Type B pancreatic cell (in vitro differentiated cells): Measurements from ENCODE around the gene ADAM10. TPM values are rescaled to one million over a fixed set of nuclear protein-coding genes. Genes with fewer than 3 reads are reported as not detected.

Source experiments
- DNase-seq: peaks from one replicate; pipeline ENCODE4 v3.0.0; 2021; ENCODE audit warnings: mixed read lengths; ENCODE audit not compliant: unreplicated experiment; ENCODE audit errors: extremely low spot score
- H3K27ac Mint-ChIP-seq: 2 replicates; pipeline ENCODE4 v1.8.0; 2021; ENCODE audit warnings: mild to moderate bottlenecking, mixed read lengths
- H3K27me3 Mint-ChIP-seq: 2 replicates; pipeline ENCODE4 v1.8.0; 2021; ENCODE audit warnings: mixed read lengths
- H3K36me3 Mint-ChIP-seq: 2 replicates; pipeline ENCODE4 v1.8.0; 2021; ENCODE audit warnings: mixed read lengths
- H3K4me1 Mint-ChIP-seq: one replicate; pipeline ENCODE4 v1.8.0; 2021; ENCODE audit warnings: mixed read lengths; ENCODE audit not compliant: unreplicated experiment
- H3K4me3 Mint-ChIP-seq: 2 replicates; pipeline ENCODE4 v1.8.0; 2021; ENCODE audit warnings: mild to moderate bottlenecking, mixed read lengths
- H3K9me3 Mint-ChIP-seq: 2 replicates; pipeline ENCODE4 v1.8.0; 2021; ENCODE audit warnings: mixed read lengths
- total RNA-seq: library from RNA; stranded (reverse); gene quantifications from 2 replicates; pipeline ENCODE4 v1.2.1, GENCODE V29; 2021; ENCODE audit warnings: low replicate concordance
- TF ChIP-seq, protein P1 (sequence below): fragments of 200-600 bp; sonication (generic); conservative IDR thresholded peaks from 2 replicates; pipeline ENCODE4 v1.5.0; 2021; ENCODE audit warnings: antibody characterized with exemption, mild to moderate bottlenecking

The ADAM10 gene
- total RNA-seq, 1 donor from 2014 or later, result 228 TPM

DNA sequence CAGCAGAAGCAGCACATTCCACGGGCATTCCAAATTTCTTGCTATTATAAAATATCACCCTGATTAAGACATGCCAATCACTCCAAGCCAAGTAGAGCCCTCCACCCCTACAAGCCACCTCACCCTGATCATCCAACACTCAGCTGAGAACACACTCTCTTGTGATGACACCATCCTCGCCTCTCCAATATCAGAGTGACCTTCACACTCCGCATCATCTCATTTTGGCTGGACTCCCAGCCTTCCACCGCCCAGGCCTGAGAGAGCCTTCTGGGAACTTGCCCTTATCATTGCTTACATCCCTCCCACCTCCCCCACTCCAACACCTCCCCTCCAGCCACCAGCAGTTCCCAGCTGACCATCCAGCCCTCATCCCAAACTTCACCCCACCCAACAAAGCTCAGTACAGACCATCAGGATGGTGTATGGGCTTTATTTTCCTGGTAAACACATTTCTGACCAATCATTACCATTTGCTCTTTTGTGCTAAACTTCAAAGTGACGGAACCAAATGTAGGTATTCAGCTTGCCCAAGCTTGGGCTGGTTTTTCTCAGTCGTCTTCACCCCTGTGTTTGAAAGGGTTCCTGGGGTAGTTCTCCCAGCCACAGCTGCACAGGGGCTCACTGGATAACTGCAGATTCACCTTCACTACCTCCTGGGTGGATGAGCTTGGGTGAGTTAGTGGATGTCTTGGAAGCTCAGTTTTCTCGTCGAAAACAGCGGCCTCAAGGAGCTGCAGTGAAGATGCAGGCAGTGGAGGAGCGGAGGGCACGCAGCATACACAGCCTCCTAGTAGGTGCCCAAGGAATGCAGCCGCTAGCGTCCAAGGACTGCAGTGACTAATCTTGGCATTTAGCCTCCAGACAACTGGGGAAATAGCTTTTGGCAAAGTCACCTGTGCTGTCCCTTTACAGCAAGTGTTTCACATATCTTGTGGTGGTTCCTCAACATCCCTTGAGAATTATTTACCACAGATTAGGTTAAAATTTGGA lies 202.6 kb downstream of the ADAM10 start:
- Mint-ChIP-seq H3K4me3 (no peak overlapping the region), H3K27ac (peak overlapping the region; percentile 8), H3K4me1 (peaks cover 26% of the 10 kb centered on the region), H3K9me3 (no peaks in the 10 kb centered on the region), H3K36me3 (no peaks in the 10 kb centered on the region), H3K27me3 (no peaks in the 10 kb centered on the region)
- no peak for DNase-seq
- TF ChIP-seq, protein P1, sequence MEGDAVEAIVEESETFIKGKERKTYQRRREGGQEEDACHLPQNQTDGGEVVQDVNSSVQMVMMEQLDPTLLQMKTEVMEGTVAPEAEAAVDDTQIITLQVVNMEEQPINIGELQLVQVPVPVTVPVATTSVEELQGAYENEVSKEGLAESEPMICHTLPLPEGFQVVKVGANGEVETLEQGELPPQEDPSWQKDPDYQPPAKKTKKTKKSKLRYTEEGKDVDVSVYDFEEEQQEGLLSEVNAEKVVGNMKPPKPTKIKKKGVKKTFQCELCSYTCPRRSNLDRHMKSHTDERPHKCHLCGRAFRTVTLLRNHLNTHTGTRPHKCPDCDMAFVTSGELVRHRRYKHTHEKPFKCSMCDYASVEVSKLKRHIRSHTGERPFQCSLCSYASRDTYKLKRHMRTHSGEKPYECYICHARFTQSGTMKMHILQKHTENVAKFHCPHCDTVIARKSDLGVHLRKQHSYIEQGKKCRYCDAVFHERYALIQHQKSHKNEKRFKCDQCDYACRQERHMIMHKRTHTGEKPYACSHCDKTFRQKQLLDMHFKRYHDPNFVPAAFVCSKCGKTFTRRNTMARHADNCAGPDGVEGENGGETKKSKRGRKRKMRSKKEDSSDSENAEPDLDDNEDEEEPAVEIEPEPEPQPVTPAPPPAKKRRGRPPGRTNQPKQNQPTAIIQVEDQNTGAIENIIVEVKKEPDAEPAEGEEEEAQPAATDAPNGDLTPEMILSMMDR, result no peak

DNA sequence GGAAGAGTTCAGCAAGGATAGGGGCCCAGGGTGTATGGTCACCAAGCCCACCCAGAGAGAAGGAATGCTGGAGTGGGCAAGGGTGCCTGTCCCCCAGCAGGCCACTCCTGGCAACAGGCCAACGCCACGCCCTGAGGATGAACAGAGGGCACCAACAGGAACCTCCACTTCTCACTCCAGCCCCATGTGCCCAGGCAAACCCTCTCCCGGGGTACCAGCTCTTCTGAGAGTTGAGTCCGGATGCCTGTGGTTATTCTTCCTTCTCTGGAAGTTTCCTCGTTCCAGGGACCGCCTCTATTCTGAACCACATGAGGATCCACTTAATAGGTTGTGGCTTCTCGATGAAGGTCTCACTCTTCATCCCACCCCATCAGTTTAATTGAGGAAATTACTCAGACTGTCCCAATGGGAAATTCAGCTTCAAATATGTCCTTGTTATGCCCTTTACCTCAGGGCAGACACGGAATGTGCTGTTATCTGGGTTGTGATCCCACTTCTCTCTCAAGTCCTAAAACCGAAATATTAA lies 203.4 kb downstream of the ADAM10 start:
- Mint-ChIP-seq H3K36me3 (no peaks in the 10 kb centered on the region), H3K4me3 (no peak overlapping the region), H3K27me3 (no peaks in the 10 kb centered on the region), H3K4me1 (peaks cover 23% of the 10 kb centered on the region), H3K9me3 (no peaks in the 10 kb centered on the region), H3K27ac (peak overlapping the region; percentile 8)
- TF ChIP-seq, protein P1, result no peak
- no peak for DNase-seq

DNA sequence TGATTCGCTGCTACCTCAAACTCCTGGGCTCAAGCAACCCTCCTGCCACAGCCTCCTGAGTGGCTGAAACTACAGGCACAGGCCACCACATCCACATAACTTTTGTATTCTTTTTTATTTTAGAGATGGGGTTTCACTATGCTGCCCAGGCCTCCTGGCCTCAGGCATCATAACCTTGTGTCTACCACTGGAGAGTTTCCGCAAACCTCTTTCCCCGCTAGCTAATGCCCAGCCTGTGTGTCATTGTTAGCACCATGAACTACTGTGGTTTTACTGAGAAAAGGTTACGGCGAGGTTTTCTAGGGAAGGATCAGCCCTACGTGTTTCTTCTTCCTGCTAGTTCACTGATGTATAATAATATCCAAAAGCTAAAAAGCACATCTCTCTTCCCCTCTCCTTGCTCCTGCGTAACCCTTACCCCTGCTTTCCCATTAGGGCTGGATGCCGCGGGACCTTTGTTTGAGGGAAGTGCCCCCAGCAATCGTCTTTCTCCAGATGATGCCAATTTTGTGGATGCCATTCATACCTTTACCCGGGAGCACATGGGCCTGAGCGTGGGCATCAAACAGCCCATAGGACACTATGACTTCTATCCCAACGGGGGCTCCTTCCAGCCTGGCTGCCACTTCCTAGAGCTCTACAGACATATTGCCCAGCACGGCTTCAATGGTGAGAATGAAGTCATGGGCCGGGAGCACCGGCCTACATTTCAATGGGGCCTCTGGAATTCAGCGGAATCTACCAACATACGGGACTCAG lies 204.0 kb downstream of the ADAM10 start:
- no peak overlapping the region for H3K27ac Mint-ChIP-seq
- H3K36me3 Mint-ChIP-seq, result no peaks in the 10 kb centered on the region
- H3K4me1 Mint-ChIP-seq, result peaks cover 23% of the 10 kb centered on the region

DNA sequence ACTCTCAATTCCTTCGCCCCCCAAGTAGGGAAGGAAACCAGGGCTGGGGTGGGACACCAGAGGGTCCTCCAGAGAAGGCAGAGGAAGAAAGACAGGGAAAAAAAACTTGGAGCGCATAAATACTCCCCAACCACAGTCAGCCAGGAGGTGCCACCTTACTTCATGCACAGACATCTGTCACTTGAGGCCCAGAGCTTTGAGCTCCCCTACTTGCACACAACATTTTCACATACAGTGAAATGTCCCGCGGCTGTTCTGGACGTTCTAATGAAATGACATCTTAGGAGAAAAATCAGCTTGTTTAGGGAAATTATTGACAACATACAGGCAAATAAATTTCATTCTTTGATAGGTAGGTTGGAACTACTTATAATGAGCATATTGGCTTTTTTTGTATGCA lies 204.8 kb downstream of the ADAM10 start:
- no peak for DNase-seq
- Mint-ChIP-seq H3K4me1 (peaks cover 23% of the 10 kb centered on the region), H3K36me3 (peaks cover 3% of the 10 kb centered on the region), H3K9me3 (no peaks in the 10 kb centered on the region), H3K4me3 (no peak overlapping the region), H3K27me3 (no peaks in the 10 kb centered on the region), H3K27ac (no peak overlapping the region)
- TF ChIP-seq, protein P1, result no peak

More for the DNA sequence above, 204.0 kb downstream of the ADAM10 start:
- H3K4me3 Mint-ChIP-seq, result no peak overlapping the region
- no peaks in the 10 kb centered on the region for H3K27me3 Mint-ChIP-seq
- TF ChIP-seq, protein P1, result no peak
- no peaks in the 10 kb centered on the region for H3K9me3 Mint-ChIP-seq
- no peak for DNase-seq

DNA sequence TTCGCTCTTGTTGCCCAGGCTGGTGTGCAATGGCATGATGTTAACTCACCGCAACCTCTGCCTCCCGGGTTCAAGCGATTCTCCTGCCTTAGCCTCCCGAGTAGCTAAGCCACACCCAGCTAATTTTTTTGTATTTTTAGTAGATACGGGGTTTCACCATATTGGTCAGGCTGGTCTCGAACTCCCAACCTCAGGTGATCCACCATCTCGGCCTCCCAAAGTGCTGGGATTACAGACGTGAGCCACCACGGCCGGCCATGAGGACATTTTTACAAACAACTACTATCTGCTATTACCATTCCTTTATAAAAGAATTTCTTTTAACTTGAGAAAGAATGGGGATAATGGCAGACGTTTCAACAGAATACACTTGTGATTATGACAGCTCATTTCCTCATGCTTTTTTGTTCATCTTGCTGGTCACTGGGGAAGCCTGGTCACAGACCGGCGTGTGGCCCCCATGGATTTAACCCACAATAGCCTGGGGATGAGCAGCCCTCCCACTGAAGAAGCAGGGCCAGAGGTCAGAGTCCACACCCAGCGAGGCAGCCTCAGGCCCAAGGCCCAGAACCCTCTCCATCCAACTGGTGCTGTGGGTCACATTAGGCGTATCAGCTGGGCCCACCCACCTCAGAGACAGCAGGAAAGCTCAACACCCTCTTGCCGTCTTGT lies 205.7 kb downstream of the ADAM10 start:
- H3K27ac Mint-ChIP-seq, result no peak overlapping the region
- no peak for DNase-seq
- TF ChIP-seq, protein P1, result no peak
- H3K4me1 Mint-ChIP-seq, result peaks cover 26% of the 10 kb centered on the region
- H3K4me3 Mint-ChIP-seq, result no peak overlapping the region
- H3K36me3 Mint-ChIP-seq, result peaks cover 5% of the 10 kb centered on the region
- H3K9me3 Mint-ChIP-seq, result no peaks in the 10 kb centered on the region
- no peaks in the 10 kb centered on the region for H3K27me3 Mint-ChIP-seq
